ENCODE data around the gene GRIPAP1.

- no peak for TF ChIP-seq POLR2A (IDR thresholded peaks at IDR 0.05)
- TF ChIP-seq CTCF (IDR thresholded peaks at IDR 0.05): no peak
Measured at GRCh38 chrX:48974574-48974973, 27.5 kb downstream of the GRIPAP1 start.

Measured in lower leg skin (tissue), 3 donors.